ENCODE results near the gene SMPDL3A.

GRCh38 chr6:122740091-122740490, 49.0 kb upstream of the SMPDL3A start:
- TF ChIP-seq CTCF (IDR thresholded peaks at IDR 0.05) (no peak), POLR2A (IDR thresholded peaks at IDR 0.05) (no peak)

All from thyroid gland (tissue), 4 donors.